ENCODE data around the gene KHNYN. TPM values are rescaled to one million over a fixed set of nuclear protein-coding genes. Genes with fewer than 3 reads are reported as not detected.

KHNYN gene
- total RNA-seq, 1 experiment from 2014 or later, result 63.0 TPM

GRCh38 chr14:24432259-24433131 lies 2.7 kb downstream of the KHNYN start:
- Mint-ChIP-seq H3K27me3 (ENCODE audit: insufficient read depth, unreplicated experiment) (no peaks in the 10 kb centered on the region), H3K27ac (ENCODE audit: low read depth, unreplicated experiment) (peak overlapping the region; percentile 91), H3K4me1 (ENCODE audit: insufficient read depth, unreplicated experiment) (peaks cover 23% of the 10 kb centered on the region), H3K4me3 (ENCODE audit: unreplicated experiment) (no peak overlapping the region), H3K36me3 (ENCODE audit: insufficient read depth, unreplicated experiment) (peaks cover 53% of the 10 kb centered on the region), H3K9me3 (ENCODE audit: unreplicated experiment) (no peaks in the 10 kb centered on the region)
- intact Hi-C loops (cut with micrococcal nuclease), result no loop called here
- BruUV-seq (replicated peaks), result no TSS peak
- TF ChIP-seq, protein P1, sequence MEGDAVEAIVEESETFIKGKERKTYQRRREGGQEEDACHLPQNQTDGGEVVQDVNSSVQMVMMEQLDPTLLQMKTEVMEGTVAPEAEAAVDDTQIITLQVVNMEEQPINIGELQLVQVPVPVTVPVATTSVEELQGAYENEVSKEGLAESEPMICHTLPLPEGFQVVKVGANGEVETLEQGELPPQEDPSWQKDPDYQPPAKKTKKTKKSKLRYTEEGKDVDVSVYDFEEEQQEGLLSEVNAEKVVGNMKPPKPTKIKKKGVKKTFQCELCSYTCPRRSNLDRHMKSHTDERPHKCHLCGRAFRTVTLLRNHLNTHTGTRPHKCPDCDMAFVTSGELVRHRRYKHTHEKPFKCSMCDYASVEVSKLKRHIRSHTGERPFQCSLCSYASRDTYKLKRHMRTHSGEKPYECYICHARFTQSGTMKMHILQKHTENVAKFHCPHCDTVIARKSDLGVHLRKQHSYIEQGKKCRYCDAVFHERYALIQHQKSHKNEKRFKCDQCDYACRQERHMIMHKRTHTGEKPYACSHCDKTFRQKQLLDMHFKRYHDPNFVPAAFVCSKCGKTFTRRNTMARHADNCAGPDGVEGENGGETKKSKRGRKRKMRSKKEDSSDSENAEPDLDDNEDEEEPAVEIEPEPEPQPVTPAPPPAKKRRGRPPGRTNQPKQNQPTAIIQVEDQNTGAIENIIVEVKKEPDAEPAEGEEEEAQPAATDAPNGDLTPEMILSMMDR (IDR thresholded peaks at IDR 0.05; ENCODE audit: unreplicated experiment), result no peak
- CTCF ChIA-PET, result interaction anchor here (0.7 to 12.0 kb wide), 35 partner anchors 8 to 286 kb away, joined by 3 to 626 read pairs (median 11); partner anchors contain the start of genes ADCY4, CIDEB, DHRS1 and LTB4R
- DNase-seq (ENCODE audit: unreplicated experiment), result no peak
- POLR2A ChIA-PET, result interaction anchor here (0.6 to 4.1 kb wide), 17 partner anchors 9 to 278 kb away, joined by 3 to 52 read pairs (median 5); partner anchors contain the start of genes CIDEB, LTB4R, LTB4R2 and NYNRIN

DNA sequence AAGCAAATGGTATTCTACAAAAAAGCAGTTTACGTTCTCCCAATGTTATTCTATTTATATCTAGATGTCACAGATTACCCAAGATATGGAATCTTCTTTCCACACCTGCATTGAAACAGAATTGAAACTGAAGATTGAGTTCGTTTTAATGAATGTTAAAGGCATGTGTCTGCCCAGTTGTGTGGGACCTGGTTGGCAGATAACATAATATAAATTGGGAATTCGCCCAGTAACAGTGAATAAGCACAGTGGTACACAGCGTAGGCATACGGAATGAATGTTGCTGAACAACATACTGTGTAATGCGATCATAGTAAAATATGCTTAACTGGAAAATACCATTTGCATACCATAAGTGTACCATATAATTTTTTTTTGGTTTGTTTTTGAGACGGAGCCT lies 4.3 kb downstream of the KHNYN start:
- H3K9me3 Mint-ChIP-seq (ENCODE audit: unreplicated experiment), result no peaks in the 10 kb centered on the region
- CTCF ChIA-PET, result interaction anchor here (0.9 to 12.0 kb wide), 6 partner anchors 23 to 187 kb away, joined by 3 to 626 read pairs (median 20); partner anchors contain the start of genes ADCY4, CIDEB, LTB4R and LTB4R2
- POLR2A ChIA-PET, result interaction anchor here (1.8 kb wide), 1 partner anchor 101 kb away, joined by 5 read pairs; no protein-coding TSS in a partner anchor
- TF ChIP-seq, protein P1 (IDR thresholded peaks at IDR 0.05; ENCODE audit: unreplicated experiment), result no peak
- H3K4me3 Mint-ChIP-seq (ENCODE audit: unreplicated experiment), result no peak overlapping the region
- H3K27me3 Mint-ChIP-seq (ENCODE audit: insufficient read depth, unreplicated experiment), result no peaks in the 10 kb centered on the region
- intact Hi-C loops (cut with micrococcal nuclease), result no loop called here
- BruUV-seq (replicated peaks), result no TSS peak
- H3K27ac Mint-ChIP-seq (ENCODE audit: low read depth, unreplicated experiment), result no peak overlapping the region
- H3K36me3 Mint-ChIP-seq (ENCODE audit: insufficient read depth, unreplicated experiment), result peaks cover 68% of the 10 kb centered on the region
- peaks cover 16% of the 10 kb centered on the region for H3K4me1 Mint-ChIP-seq (ENCODE audit: insufficient read depth, unreplicated experiment)
- no peak for DNase-seq (ENCODE audit: unreplicated experiment)

- H3K27me3 Mint-ChIP-seq (ENCODE audit: insufficient read depth, unreplicated experiment), result no peaks in the 10 kb centered on the region
- TF ChIP-seq, protein P1 (IDR thresholded peaks at IDR 0.05; ENCODE audit: unreplicated experiment), result no peak
- CTCF ChIA-PET, result interaction anchor here (0.6 to 12.0 kb wide), 9 partner anchors 12 to 274 kb away, joined by 3 to 626 read pairs (median 13); partner anchors contain the start of genes ADCY4, CIDEB, LTB4R and LTB4R2
- POLR2A ChIA-PET, result interaction anchor here (0.5 to 1.8 kb wide), 2 partner anchors 69 to 101 kb away, joined by 3 to 5 read pairs; no protein-coding TSS in a partner anchor
- H3K27ac Mint-ChIP-seq (ENCODE audit: low read depth, unreplicated experiment), result no peak overlapping the region
- H3K9me3 Mint-ChIP-seq (ENCODE audit: unreplicated experiment), result no peaks in the 10 kb centered on the region
- H3K4me1 Mint-ChIP-seq (ENCODE audit: insufficient read depth, unreplicated experiment), result peaks cover 13% of the 10 kb centered on the region
- intact Hi-C loops (cut with micrococcal nuclease), result no loop called here
- H3K36me3 Mint-ChIP-seq (ENCODE audit: insufficient read depth, unreplicated experiment), result peaks cover 75% of the 10 kb centered on the region
- DNase-seq (ENCODE audit: unreplicated experiment), result no peak
- H3K4me3 Mint-ChIP-seq (ENCODE audit: unreplicated experiment), result no peak overlapping the region
- no TSS peak for BruUV-seq (replicated peaks)
Observed at GRCh38 chr14:24434676-24435075, 4.9 kb downstream of the KHNYN start.

GRCh38 chr14:24435192-24435810 lies 5.5 kb downstream of the KHNYN start:
- ChIA-PET POLR2A (interaction anchor here (0.5 to 3.0 kb wide), 11 partner anchors 9 to 1200 kb away, joined by 3 to 18 read pairs (median 4); partner anchors contain the start of gene LTB4R2), CTCF (interaction anchor here (0.5 to 12.0 kb wide), 22 partner anchors 9 to 274 kb away, joined by 3 to 626 read pairs (median 6); partner anchors contain the start of genes ADCY4, CIDEB, LTB4R and LTB4R2)
- TF ChIP-seq, protein P1 (IDR thresholded peaks at IDR 0.05; ENCODE audit: unreplicated experiment), result no peak
- Mint-ChIP-seq H3K27me3 (ENCODE audit: insufficient read depth, unreplicated experiment) (no peaks in the 10 kb centered on the region), H3K4me3 (ENCODE audit: unreplicated experiment) (no peak overlapping the region), H3K4me1 (ENCODE audit: insufficient read depth, unreplicated experiment) (peaks cover 15% of the 10 kb centered on the region), H3K27ac (ENCODE audit: low read depth, unreplicated experiment) (no peak overlapping the region), H3K36me3 (ENCODE audit: insufficient read depth, unreplicated experiment) (peaks cover 80% of the 10 kb centered on the region), H3K9me3 (ENCODE audit: unreplicated experiment) (no peaks in the 10 kb centered on the region)
- intact Hi-C loops (cut with micrococcal nuclease), result no loop called here
- no TSS peak for BruUV-seq (replicated peaks)
- no peak for DNase-seq (ENCODE audit: unreplicated experiment)

All from MCF 10A (cell line).